ENCODE measurements around the gene PDHB.

Gene PDHB

DNA sequence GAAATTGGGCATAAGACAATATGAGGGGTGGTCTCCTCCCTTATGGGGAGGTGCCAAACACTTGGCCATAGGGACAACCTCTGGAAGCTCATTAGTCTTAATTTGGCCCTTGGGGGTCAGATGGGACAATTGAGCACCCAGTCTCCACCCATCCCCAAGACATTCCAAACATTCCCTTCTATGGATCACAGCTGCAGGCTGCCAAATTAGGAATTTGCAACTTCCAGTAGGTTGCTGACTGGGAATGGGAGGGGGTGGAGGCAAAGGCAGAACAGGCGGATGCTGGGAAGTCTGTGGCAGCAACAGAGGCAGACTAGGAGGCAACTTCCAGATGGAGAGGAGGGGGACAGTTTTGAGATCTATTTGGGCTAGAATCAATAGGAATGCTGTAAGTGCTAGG lies 1.4 kb upstream of the PDHB start:
- Histone ChIP-seq H3K27ac (ENCODE audit: low read depth, low read length, poor library complexity, severe bottlenecking) (no peak overlapping the region), H3K4me1 (ENCODE audit: insufficient read depth, low read length, severe bottlenecking) (peaks cover 20% of the 10 kb centered on the region), H3F3A (ENCODE audit: insufficient read depth, low read length) (no peaks in the 10 kb centered on the region; the same call in 1 of the 2 replicates), H3K9me2 (ENCODE audit: low read depth, low read length) (no peaks in the 10 kb centered on the region), H3K27me3 (ENCODE audit: insufficient read depth, low read length) (no peaks in the 10 kb centered on the region), H3K79me2 (ENCODE audit: insufficient read depth, low read length) (no peaks in the 10 kb centered on the region), H3K9ac (ENCODE audit: low read length) (no peak overlapping the region), H3K9me3 (ENCODE audit: low read length) (no peaks in the 10 kb centered on the region), H3K4me3 (ENCODE audit: low read depth, low read length, poor library complexity, severe bottlenecking) (no peak overlapping the region), H3K36me3 (ENCODE audit: insufficient read depth, low read length) (peaks cover 20% of the 10 kb centered on the region), H2AFZ (ENCODE audit: low read length) (no peak overlapping the region), H3K4me2 (ENCODE audit: low read length) (no peak overlapping the region), H4K20me1 (ENCODE audit: insufficient read depth, low read length) (no peaks in the 10 kb centered on the region)
- no peak for TF ChIP-seq EZH2 (IDR thresholded peaks at IDR 0.05; ENCODE audit: borderline replicate concordance, low read length)
- TF ChIP-seq CTCF (IDR thresholded peaks at IDR 0.05; ENCODE audit: low read length) = no peak

GRCh38 chr3:58434511-58434910 lies 879 bp upstream of the PDHB start:
- H4K20me1 ChIP-seq (ENCODE audit: insufficient read depth, low read length) = no peaks in the 10 kb centered on the region
- H3F3A ChIP-seq (ENCODE audit: insufficient read depth, low read length) = peaks cover 4% of the 10 kb centered on the region; the same call in 1 of the 2 replicates
- no peak overlapping the region; the same call in 1 of the 2 replicates for H3K9ac ChIP-seq (ENCODE audit: low read length)
- H3K27ac ChIP-seq (ENCODE audit: low read depth, low read length, poor library complexity, severe bottlenecking) = no peak overlapping the region
- peaks cover 25% of the 10 kb centered on the region for H3K36me3 ChIP-seq (ENCODE audit: insufficient read depth, low read length)
- no peaks in the 10 kb centered on the region for H3K9me2 ChIP-seq (ENCODE audit: low read depth, low read length)
- no peaks in the 10 kb centered on the region for H3K9me3 ChIP-seq (ENCODE audit: low read length)
- TF ChIP-seq EZH2 (IDR thresholded peaks at IDR 0.05; ENCODE audit: borderline replicate concordance, low read length) (no peak), CTCF (IDR thresholded peaks at IDR 0.05; ENCODE audit: low read length) (no peak)
- no peaks in the 10 kb centered on the region for H3K79me2 ChIP-seq (ENCODE audit: insufficient read depth, low read length)
- peak overlapping the region; percentile 89 for H3K4me2 ChIP-seq (ENCODE audit: low read length)
- H2AFZ ChIP-seq (ENCODE audit: low read length) = no peak overlapping the region
- H3K4me3 ChIP-seq (ENCODE audit: low read depth, low read length, poor library complexity, severe bottlenecking) = peak overlapping the region; percentile 76
- peaks cover 20% of the 10 kb centered on the region for H3K4me1 ChIP-seq (ENCODE audit: insufficient read depth, low read length, severe bottlenecking)
- no peaks in the 10 kb centered on the region for H3K27me3 ChIP-seq (ENCODE audit: insufficient read depth, low read length)

DNA sequence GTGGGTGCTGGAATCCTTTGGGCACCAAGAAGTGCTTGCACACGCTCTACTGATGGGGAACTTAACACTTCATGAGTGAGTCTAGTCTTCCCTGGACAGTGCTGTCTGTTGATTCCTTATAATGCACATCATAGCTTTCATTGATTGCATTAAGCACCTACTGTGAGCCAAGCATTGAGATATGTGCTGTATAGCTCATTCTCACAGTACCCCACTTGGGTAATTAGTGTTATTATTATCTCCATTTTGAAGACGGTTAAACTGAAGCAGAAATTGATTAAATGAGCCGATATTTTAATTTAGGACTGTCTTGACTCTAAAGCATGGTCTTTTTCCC lies 504 bp upstream of the PDHB start:
- Histone ChIP-seq H3K4me2 (ENCODE audit: low read length) (peak overlapping the region; percentile 89), H3K36me3 (ENCODE audit: insufficient read depth, low read length) (peaks cover 29% of the 10 kb centered on the region), H3F3A (ENCODE audit: insufficient read depth, low read length) (peaks cover 4% of the 10 kb centered on the region; the same call in 1 of the 2 replicates), H2AFZ (ENCODE audit: low read length) (0 out of 2 replicates have a peak overlapping the region, but pooled peaks have one; percentile 6), H3K27me3 (ENCODE audit: insufficient read depth, low read length) (no peaks in the 10 kb centered on the region), H3K4me1 (ENCODE audit: insufficient read depth, low read length, severe bottlenecking) (peaks cover 20% of the 10 kb centered on the region), H3K27ac (ENCODE audit: low read depth, low read length, poor library complexity, severe bottlenecking) (no peak overlapping the region), H3K9me2 (ENCODE audit: low read depth, low read length) (no peaks in the 10 kb centered on the region), H3K4me3 (ENCODE audit: low read depth, low read length, poor library complexity, severe bottlenecking) (peak overlapping the region; percentile 76), H3K9ac (ENCODE audit: low read length) (peak overlapping the region; percentile 52; the same call in 1 of the 2 replicates), H4K20me1 (ENCODE audit: insufficient read depth, low read length) (no peaks in the 10 kb centered on the region), H3K79me2 (ENCODE audit: insufficient read depth, low read length) (no peaks in the 10 kb centered on the region), H3K9me3 (ENCODE audit: low read length) (no peaks in the 10 kb centered on the region)
- no peak for TF ChIP-seq EZH2 (IDR thresholded peaks at IDR 0.05; ENCODE audit: borderline replicate concordance, low read length)
- TF ChIP-seq CTCF (IDR thresholded peaks at IDR 0.05; ENCODE audit: low read length) = no peak

Data from OCI-LY1 (cell line).